GM10266 (cell line): Measurements from ENCODE around the gene IFI16.

Experiments used
- DNase-seq: peaks from one replicate; pipeline ENCODE4 v3.0.0; 2012; ENCODE audit errors: extremely low spot score
- CTCF ChIP-seq: IDR thresholded peaks from 2 replicates; pipeline ENCODE4 v1.5.1; 2012; ENCODE audit warnings: mild to moderate bottlenecking, low read depth; ENCODE audit not compliant: control insufficient read depth, insufficient read depth; ENCODE audit errors: missing control alignments

The IFI16 gene

DNA sequence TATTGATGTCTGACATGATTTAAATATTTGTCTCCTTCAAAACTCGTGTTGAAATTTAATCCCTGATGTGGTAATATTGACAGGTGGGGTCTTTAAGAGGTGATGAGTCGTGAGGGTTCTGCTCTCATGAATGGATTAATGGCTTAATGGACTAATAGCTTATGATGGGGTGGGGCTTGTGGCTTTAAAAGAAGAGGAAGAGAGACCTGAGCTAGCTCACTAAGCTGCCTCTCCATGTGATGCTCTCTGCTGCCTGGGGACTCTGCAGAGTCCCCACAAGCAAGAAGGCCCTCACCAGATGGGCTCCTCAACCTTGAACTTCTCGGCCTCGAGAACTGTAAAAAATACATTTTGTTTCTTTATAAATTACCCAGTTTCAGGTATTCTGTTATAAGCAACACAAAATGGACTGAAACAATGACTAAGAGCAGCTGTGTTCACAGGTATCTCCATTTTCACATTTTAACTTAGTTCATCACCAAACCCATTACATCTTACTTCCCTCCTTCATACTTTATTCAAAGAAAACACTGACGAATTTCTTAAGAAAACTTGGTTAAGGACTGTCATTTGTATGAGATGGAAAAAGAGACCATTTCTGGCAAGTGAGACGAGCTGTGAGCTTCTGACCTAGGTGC lies 79.0 kb downstream of the IFI16 start:
- no peak for TF ChIP-seq CTCF
- no peak for DNase-seq

GRCh38 chr1:159089184-159089791 lies 79.6 kb downstream of the IFI16 start:
- peak; percentile 65 for TF ChIP-seq CTCF
- DNase-seq, result peak; percentile 26

DNA sequence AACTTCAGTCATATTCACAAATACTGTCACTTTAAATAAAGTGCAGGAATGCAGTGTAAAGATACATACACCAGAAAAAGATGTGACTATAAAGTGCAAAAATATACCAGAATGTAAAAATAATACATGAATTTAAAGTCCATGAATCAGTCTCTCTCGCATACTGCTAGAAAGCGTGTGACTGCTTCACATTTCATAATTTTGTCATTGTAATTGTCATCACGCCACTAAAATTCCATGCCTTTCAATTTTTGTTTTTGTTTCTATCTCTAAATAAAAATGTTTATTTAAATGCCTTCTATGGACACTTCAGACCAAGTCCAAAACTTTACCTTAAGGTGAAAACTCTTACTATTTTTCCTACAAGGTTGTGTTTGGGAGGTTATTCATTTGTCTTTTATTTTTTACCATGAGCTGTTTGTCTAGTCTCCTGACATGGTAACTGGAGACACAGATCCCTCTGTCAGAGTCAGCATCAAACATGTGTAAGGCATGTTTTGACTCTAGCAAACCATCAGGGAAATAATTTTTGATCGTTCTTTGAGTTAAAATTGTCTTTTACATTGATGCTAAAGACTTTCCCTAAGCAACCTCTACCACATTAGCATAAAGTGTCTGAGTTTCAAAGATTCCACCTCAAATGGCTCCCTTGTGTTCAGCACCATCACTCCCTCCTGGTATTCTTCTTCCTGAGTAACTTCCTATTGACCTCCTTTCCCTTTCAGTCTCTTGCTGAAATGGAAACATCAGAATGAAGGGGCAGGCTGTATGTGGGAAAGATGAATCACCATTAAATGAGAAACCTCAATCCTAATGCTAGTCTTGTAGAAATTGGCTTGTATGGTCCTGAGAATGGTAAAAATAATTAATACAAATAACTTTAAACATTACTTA lies 80.8 kb downstream of the IFI16 start:
- DNase-seq, result no peak
- TF ChIP-seq CTCF, result no peak

DNA sequence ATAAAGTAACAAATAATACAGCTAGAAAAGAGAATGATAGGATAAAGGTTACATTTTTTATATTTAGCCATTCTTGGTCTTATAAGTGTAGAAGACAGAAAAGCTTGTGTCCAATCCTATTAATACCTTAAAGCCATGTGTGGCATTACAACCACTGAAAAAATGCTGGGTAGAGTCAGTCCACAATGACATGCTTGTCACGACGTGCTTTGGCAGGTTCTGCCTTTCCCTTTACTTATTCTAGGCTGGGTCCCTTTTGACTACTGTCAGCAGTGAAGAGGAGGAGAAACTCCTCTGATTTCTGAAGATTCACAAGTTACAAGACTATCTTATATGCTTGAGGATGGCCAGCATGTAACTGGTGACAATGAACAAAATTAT lies 81.5 kb downstream of the IFI16 start:
- no peak for DNase-seq
- no peak for TF ChIP-seq CTCF

DNA sequence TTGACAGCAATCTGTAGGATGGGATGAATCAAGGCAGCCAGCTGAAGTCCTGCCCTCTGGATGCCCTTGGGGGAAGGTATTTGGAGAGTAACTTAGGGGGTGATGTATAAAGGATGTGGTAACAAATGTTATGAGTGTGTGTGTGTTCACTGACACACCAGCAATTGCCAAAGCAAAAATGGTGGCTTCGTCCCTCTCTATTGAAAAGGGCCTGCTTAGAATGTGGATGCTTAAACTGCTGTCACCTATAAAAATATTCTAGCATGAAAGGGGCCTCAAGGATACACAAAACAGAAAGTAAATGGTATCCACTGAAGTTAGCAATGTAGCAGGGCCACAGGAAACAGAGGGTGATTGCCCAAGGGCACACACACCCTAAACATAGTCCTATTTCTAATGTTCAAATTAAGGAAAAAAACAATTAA lies 81.9 kb downstream of the IFI16 start:
- TF ChIP-seq CTCF, result no peak
- DNase-seq, result no peak

DNA sequence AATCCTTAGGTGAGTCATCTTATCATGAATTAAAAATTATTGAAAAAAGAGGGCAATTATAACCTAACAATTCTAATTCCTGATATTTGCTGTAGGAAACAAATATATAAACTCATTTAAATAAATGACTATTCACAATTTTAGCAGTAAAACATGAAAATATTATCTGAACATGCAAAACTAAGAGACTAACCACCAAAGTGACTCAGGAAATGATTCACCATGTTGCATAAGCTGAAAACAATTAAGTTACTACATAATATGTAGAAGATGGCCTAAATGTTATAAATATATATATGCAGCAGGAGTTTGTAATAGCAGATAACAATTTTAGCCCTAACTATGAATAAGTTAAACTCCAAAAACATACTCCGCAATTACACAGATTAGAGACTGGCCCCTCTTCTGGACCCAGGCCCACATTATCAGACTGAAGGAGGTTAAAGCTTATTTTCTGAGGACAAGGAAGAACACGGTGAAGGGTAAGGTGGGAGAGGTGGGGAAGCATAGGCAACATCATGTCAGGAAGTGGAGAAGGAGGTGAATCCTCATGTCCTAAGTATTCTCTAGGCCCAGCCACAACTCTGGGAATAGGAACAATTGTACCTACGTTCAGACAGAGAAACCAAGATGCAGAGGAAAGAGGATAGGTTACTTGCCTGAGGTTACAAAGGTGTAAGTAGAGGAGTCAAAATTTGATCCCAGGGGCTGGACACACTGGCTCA lies 82.5 kb downstream of the IFI16 start:
- no peak for TF ChIP-seq CTCF
- DNase-seq, result no peak
